NCI-H146 treated with DMSO at 0.1 percent for 48 hours (cell line): ENCODE data around the gene KLHL21.
A peak's percentile ranks its signal among the peaks of the same experiment; 100 is the strongest.
"Not testable (repeated sequence)": the region's sequence is repeated elsewhere in the genome, so short reads cannot be mapped to it uniquely, and the experiment has no call there.

Experiments used
- DNase-seq: peaks from one replicate; lab custom pipeline; 2025; ENCODE audit not compliant: unreplicated experiment; lab: John Stamatoyannopoulos, UW

The KLHL21 gene

GRCh38 chr1:6585081-6585722, 17.5 kb downstream of the KLHL21 start:
- DNase-seq: no peak

- no peak for DNase-seq
Measured at GRCh38 chr1:6584126-6585080, 18.3 kb downstream of the KLHL21 start.

- no peak for DNase-seq
Measured at GRCh38 chr1:6582370-6582769, 20.3 kb downstream of the KLHL21 start.

GRCh38 chr1:6581561-6582305, 20.9 kb downstream of the KLHL21 start:
- no peak for DNase-seq

- DNase-seq: no peak
Measured at GRCh38 chr1:6580593-6581409, 21.9 kb downstream of the KLHL21 start.

- no peak for DNase-seq
Measured at GRCh38 chr1:6580119-6580592, 22.5 kb downstream of the KLHL21 start.

- peak; percentile 76 for DNase-seq
Measured at GRCh38 chr1:6579374-6580118, 23.1 kb downstream of the KLHL21 start, which contains the start of gene ZBTB48. TSS of gene ZBTB48 (plus strand) at chr1:6579994. CDS start at chr1:6580610, 616 bp downstream.

- DNase-seq: no peak
Measured at GRCh38 chr1:6578624-6579373, 23.9 kb downstream of the KLHL21 start.

- no peak for DNase-seq
Measured at GRCh38 chr1:6577831-6578525, 24.7 kb downstream of the KLHL21 start.

GRCh38 chr1:6574818-6575217, 27.9 kb downstream of the KLHL21 start:
- DNase-seq: no peak

- no peak for DNase-seq
Measured at GRCh38 chr1:6574025-6574620, 28.5 kb downstream of the KLHL21 start.

GRCh38 chr1:6572653-6573383, 29.9 kb downstream of the KLHL21 start:
- no peak for DNase-seq

- DNase-seq: no peak
Measured at GRCh38 chr1:6570987-6571386, 31.7 kb downstream of the KLHL21 start.

- no peak for DNase-seq
Measured at GRCh38 chr1:6570100-6570499, 32.6 kb downstream of the KLHL21 start.

GRCh38 chr1:6569033-6569432, 33.6 kb downstream of the KLHL21 start:
- DNase-seq: no peak

- DNase-seq: no peak
Measured at GRCh38 chr1:6560267-6560666, 42.4 kb downstream of the KLHL21 start.

GRCh38 chr1:6559161-6559560, 43.5 kb downstream of the KLHL21 start:
- not testable (repeated sequence) for DNase-seq
